Measurements from ENCODE around the gene MIEF2.
"Not testable (repeated sequence)": the region's sequence is repeated elsewhere in the genome, so short reads cannot be mapped to it uniquely, and the experiment has no call there.

The MIEF2 gene

DNA sequence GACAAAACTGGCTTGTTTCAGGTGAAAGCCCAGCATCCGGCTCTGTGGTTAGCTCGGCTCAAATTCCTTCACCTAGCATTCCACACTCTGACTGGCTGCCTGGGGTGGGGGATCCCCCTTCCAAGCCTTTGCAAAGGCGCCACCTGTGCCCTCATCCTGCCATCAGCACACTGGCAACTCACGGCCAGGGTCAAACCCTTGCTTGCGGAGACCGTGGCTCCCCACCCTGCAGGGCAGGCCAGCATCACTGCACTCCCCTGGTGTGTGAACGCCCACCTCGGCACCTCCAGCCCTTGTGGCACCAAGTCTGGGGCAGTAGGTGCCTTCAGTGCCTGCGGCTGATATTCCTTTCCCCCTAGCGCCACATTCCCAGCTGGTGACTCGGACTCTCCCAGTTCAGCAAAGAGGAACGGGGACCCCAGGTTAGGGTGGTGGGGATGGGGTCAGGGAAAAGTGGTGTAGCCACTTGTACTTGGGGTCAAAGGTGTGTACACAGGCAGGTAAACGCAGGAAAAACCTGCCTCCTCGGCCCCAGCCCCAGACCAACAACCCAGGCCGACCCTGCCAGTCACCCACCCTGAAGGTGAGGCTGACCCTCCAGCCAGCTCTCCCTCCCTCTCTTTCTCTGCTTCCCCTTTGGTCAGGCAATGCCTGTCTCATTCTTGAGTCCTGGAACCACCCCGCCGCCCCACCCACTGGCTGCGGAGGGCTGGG is 3.0 kb upstream of the MIEF2 start:
- DNase-seq, result no peak

DNA sequence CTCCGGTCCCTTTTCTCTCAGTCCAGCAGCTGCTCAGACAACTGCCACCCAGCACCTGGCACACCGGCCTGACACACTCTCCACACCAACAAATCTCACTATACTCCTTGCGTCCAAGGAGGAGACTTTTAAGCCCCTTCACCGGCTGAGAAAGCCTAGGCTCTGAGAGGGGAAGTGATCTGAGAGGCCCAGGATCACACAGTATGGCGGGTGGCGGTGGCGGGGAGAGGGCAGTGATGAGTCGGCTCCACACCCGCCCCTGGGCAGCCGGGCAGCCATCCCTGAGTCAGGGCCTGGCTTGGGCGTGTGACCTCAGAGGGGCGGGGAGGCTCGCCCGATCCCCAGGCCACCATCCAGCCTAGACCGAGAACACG is 2.5 kb upstream of the MIEF2 start:
- DNase-seq, result no peak

DNA sequence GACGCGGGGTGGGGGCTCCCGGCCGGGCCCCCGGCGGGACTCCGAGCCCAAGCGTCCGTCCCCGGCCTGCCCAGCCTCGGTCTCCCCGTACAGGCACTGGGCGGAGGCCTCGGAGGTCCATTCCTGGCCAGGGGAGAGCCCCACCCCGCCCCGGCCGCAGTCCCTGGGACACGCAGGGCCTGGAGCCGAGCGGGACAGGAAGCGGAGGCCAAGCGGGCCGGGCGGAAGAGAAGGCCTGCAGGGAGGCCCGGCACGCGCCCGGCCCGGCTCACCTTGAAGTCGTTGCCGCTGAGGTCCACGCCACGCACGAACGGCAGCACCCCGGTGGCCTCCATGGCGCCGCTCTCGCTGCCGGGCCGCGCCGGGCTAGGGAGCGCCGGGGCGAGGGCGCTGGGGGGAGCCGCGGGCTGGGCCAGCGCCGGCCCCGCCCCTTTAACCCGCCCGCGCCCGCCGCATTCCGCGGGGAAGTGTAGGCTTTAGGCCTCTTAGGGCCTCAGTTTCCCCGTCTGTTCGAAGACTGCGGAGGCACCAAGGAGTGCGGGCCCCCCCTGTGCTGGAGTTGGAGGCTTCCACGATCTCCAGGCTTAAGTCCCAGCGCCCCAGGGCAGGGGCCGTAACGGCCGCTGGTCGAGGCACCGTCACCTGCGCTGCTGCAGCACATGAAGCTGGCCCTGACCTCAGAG is 2.0 kb upstream of the MIEF2 start, which contains the start of gene FLII:
Gene FLII (minus strand): TSS at position 383 of the 683 bp plus-strand sequence. CDS start 48 bp downstream, at position 335.
- DNase-seq, result no peak

DNA sequence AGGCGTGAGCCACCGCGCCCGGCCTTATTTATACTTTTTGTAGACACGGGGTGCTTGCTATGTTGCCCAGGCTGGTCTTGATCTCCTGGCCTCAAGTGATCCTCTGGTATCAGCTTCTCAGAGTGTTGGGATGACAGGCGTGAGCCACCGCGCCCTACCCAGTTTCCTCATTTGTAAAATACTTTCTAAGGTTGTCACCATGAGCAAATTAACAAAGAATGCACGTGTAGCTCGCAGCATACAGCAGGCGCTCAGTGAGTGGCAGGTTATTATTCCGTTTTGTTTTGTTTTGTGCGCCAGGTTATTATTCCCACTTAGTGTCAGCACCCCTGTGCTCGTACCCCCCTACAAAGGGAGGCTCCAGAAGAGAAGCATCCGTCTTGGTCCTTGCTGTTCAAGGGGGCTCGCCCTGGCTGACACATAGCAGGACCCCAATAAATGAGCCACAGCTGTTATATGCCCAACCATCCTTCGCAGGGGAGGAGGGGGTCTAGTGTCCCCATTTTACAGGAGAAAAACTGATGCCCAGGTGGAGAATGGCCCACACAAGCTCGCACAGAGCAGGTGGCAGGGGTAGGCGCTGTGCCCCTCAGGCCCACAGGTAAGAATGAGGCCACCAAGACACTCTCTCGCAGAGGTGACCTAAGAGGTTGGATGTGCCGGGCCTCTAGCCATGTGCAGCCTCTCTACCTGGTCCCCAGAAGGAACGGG is 686 bp upstream of the MIEF2 start:
- DNase-seq, result no peak

DNA sequence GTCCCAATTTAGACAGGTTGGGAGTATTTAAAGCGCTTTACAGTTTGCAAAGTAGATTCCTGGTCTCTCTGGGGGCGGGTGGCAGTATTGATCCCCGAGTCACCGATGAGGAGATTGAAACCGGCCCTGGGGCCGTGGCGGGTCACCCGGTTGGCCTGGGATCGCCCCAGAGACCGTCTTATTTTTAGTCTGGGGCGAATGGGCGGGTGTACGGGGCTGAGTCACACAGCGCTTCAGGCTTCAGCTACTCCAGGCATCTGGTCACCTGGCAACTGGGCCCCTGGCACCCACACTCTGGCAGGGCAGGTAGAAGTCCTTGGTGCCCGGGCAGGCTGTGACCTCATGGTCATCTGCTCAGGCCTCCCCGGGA is 669 bp downstream of the MIEF2 start:
- no peak for DNase-seq

DNA sequence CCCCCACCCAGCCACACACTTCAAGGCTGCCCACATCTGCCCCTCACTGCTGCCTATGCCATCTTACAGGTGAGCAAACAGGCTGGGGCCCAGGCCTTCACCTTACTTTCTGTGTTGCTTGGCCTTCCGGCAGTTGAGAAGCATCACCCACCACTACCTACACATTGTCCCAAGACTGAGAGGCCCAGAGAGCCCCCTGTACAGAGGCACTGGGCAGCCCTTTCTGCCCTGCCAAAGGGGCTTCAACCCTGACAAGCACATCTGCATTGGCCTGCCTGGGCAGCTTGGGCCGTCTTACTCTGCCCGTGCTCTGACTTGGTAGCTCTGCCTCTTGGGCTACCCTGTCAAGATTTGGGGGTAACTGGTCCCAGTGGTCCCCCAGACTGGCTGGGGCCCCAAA is 1.2 kb downstream of the MIEF2 start:
- no peak for DNase-seq

DNA sequence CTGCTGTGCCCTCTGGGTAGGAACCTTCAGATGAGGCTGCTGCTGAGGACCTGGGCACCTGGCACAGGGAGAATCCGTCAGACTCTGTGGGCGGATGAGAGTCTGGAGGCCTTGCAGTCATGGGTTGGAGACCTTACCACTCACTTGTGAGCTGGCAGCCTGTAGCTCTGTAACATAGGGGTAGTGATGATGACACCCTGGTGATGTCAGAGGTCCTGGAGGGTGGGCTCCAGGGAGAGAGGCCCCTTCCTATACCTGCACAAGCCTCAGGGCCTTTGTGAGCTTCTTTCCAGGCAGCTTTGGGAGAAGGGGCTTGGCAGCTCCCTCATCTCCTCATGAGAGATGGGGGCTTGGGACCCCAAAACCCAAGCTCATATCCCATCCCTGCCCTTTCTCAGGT is 1.6 kb downstream of the MIEF2 start:
- no peak for DNase-seq

DNA sequence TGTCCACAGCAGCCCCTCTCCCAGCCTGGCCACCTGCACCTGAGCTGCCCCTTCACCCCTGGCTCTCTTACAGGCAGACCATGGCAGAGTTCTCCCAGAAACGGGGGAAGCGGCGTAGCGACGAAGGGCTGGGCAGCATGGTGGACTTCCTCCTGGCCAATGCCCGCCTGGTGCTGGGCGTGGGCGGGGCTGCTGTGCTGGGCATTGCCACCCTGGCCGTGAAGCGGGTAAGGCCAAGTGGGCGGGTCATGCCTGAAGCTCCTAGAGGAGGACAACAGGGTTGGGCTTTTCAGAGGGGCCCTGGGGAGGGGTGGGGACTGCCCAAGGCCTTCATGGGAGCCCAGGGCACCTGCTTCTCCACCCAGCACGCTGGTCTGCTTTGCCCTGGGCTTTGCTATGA is 2.2 kb downstream of the MIEF2 start:
- no peak for DNase-seq

DNA sequence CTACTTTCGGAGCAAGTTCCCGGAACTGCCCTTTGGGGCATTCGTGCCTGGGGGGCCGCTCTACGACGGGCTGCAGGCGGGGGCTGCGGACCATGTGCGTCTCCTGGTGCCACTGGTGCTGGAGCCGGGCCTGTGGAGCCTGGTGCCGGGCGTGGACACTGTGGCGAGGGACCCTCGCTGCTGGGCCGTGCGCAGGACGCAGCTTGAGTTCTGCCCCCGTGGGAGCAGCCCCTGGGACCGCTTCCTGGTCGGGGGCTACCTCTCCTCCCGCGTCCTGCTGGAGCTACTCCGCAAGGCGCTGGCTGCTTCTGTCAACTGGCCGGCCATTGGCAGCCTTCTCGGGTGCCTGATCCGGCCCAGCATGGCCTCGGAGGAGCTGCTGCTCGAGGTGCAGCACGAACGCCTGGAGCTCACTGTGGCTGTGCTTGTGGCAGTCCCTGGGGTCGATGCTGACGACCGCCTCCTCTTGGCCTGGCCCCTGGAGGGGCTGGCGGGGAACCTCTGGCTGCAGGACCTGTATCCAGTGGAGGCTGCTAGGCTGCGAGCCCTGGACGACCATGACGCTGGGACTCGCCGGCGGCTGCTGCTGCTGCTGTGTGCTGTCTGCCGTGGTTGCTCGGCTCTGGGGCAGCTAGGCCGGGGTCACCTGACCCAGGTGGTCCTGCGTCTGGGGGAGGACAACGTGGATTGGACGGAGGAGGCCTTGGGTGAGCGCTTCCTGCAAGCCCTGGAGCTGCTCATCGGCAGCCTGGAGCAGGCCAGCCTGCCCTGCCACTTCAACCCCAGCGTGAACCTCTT is 3.6 kb downstream of the MIEF2 start:
- DNase-seq, result no peak

DNA sequence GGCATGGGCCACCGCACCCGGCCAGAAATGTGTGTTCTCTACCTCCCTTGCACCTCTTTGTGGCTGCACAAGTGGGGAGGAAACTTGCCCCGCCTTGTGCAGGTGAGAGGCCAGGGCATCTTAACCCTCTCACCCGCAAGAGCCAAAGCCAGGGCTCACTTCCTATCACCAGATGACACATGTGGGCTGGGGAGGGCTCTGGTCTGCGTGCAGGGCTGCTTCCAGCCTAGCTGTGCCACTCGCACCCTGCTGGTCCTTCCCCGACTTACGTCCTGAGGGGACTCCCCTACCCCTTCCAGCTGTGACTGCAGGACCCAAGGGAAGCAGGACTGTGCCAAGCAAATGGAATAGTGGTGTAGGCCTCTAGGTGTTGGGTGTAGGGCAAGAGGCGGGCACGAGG is 6.9 kb downstream of the MIEF2 start:
- no peak for DNase-seq

DNA sequence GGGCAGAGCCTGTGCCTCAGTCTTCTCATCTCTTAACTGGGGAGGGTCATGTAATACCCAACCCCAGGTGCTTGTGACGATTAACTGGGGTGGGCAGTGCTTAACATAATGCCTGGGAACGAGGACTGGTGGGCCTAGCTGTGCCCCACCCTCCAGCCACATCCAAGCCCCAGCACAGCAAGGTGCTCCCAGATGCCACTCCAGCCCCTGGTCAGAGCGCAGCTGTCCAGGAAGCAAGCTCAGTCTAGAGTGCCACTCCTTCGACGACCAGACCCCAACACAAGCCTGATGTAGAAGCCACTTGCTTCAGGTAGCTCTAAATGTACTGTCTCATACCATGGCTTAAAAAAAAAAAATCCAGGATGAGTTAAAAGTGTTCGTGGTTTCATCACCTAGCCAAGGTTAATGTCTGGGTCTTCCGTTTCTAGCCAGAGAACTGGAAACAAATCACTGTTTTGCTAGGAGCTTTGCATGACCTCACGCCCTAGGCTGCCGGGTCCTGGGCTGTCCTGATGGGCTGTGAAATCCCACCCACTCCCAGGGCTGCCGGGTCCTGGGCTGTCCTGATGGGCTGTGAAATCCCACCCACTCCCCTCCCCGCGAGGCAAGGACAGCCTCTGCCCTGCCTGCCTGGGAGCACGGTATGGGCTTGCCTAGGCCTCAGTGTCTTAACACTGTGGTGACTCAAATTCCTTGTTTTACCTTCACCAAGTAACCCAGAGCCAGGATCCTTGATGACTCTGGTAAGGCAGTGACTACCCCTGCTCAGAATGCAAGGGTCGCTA is 7.7 kb downstream of the MIEF2 start:
- no peak for DNase-seq

DNA sequence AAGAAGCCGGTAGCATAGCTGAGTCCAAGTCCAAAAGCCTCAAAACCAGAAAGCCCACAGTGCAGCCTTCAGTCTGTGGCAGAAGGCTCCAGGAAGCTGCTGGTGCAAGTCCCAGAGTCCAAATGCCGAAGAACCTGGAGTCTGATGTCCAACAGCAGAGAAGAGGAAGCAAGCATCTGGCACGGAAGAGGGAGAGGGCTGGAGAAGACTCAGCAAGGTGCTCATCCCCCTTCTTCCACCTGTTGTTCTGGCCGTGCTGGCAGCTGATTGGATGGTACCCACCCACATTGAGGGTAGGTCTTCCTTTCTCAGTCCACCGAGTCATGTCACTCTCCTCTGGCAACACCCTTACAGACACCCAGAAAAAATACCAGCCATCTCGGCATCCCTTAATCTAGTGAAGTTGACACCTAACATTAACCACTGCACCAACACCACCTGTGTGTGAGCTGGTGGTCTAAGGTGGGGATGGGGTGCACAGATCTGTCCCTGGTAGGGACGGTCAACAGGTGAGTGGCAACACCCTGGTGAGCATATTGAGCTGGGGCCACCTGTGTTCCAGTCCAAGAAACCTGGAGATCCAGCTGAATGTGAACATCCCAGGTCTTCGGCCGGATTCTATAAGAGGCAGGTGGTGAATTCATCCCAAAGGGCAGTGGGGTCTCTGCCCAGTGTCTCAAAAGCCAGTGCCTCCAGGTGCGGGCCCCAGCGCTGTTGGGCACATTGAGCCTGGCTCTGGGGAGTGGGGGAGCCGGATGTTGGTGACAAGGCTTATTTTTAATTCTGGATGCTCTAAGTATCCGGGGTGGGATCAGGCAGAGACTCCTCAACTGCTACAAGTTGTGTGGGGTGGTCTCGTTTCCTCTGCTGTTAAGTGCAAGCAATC is 9.8 kb downstream of the MIEF2 start:
- DNase-seq, result no peak

DNA sequence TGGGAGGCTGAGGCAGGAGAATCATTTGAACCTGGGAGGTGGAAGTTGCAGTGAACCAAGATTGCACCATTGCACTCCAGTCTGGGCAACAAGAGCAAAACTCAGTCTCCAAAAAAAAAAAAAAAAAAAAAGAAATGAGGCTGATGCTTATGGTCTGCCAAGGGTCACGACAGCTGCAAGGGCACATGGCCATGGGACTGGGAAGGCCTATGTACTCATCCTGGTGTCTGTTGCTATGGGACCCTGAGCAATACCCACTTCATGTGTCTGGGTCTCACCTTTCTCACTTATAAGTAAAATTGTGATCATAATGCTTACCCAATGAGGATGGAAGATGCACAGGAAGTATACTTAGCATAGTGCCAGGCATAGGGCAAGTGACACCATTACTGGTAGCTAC is 16.6 kb downstream of the MIEF2 start:
- no peak for DNase-seq

DNA sequence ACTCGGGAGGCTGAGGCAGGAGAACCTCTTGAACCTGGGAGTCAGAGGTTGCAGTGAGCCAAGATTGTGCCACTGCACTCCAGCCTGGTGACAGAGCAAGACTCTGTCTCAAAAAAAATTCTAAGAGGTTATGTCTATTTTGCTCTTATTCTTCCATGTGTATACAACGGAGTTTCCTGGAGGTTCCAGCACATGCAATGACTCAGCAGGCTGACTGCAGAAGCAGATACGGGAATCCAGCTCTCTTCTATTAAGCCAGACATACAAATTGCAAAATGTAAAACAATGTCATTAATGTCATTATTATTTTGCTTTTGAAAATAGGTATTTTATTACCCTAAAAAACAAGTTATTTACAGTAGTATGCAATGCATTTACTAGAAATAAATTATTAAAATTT is 18.4 kb downstream of the MIEF2 start:
- DNase-seq, result no peak

DNA sequence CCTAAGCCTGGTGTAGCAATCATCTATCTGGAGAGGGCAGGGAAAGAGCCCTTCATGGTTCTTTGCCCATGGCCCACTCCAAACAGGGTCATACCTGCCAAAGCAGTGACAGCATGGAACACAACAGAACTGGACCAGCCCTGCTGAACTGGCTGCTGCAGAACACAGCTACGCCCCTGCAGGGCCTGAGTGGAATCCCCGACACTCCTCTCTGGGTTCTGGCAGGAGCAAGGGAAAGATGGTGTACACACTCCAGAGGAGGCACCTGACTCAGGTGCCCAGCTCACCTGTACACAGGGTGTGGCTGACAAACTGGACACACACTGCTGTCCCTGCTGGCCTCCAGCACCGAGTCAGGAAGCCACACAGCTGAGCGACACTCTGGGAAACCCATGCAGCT is 19.8 kb downstream of the MIEF2 start:
- DNase-seq, result no peak

DNA sequence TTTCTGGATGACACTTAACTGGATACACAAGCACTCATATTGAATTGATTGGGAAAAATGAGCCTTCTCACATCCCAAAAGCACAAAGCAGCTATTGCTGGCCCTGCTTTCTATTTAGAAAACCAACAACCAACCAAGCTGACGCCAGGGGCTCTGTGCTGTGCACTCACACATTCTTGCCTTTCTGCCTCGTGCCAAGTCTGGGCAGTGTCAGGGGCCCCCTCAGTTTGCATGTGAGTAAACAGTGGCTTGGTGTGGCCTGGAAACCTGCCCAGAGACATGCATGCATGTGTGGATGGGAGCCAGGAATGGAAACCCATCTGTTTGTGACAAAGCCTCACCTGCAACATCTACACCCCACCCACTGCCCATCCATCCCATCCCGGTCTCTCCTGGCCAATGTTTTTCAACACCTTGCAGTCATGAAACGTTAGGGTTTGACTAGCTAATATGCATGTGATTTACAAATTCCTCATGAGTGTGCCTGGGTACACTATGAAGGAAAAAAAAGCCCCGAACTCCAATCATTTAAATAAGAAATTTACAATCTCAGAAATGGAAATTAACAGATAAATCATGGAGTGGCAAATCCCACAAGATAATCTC is 20.4 kb downstream of the MIEF2 start:
- peak; percentile 30 for DNase-seq

DNA sequence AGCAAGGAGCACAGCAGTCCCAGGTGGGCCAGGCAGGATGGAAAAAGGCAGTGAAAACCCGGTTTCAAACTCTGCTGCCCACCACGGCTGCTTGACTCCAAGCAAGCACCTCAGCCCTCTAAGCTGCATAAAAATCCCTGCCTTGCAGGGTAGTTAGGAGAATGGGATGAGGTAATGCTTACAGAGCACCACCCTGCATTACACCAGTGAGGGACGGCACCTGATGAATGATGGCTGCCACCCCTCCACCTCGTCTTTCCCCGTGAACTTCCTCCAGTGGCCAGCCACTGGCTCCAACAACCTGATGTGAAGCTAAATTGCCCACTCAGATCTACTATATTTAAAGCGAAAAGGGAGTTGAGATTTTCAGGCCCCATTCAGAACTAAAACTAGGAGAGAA is 21.3 kb downstream of the MIEF2 start:
- DNase-seq, result no peak

DNA sequence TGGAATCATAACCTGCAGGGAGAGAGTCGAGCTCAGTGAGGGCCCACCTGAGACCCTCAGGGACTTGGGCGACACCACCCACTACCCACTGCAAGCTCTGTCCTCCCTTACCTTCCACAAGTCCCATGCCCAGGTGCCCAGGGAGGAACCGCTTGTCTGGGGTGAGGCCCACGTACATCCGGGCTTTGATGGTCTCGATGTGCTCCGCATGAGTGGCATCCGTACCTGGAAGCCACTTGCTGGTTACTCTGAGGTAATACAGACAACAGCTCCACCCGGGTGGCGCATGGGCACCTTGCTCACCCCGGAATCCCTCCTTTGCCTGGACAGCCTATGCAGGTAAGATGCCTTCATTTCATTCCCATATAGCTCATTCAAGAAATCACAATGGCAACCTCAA is 24.8 kb downstream of the MIEF2 start:
- DNase-seq, result no peak

DNA sequence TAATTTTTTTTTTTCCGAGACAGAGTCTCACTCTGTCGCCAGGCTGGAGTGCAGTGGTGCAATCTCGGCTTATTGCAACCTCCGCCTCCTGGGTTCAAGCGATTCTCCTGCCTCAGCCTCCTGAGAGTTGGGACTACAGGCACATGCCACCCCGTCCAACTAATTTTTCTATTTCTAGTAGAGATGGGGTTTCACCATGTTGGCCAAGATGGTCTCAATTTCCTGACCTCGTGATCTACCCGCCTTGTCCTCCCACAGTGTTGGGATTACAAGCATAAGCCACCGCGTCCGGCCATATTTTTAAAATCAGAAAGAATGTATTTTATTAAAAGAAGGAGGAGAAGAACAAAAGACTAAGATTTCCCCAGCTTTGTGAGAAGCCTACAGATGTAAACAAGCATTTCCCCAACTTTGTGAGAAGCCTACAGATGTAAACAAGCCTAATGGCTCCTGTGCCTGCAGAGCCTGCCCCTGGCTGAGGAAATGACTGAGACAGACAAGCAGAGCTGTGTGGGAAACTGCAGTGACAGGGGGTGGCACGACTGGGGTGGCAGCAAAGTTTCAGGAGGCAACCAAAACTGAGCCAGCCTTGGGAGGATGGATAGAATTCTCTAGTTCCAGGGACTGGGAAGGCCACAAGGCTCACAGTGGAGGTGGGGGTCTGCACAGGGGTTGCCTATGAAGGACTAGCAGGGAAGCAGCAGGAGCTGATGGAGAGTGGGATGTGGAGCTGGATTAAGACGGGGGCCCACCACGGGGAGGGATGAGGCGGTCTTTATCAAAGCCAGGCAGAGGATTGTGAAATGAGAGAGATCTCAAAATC is 31.5 kb downstream of the MIEF2 start:
- no peak for DNase-seq

DNA sequence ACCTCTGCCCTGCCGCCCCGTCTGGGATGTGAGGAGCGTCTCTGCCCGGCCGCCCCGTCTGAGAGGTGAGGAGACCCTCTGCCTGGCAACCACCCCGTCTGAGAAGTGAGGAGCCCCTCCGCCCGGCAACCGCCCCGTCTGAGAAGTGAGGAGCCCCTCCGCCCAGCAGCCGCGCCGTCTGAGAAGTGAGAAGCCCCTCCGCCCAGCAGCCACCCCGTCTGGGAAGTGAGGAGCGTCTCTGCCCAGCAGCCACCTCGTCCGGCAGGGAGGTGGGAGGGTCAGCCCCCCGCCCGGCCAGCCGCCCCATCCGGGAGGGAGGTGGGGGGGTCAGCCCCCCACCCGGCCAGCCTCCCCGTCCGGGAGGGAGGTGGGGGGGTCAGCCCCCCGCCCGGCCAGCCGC is 37.6 kb downstream of the MIEF2 start:
- DNase-seq, result not testable (repeated sequence)

Measured in NCI-H1694 treated with DMSO at 0.1 percent for 48 hours (cell line).